Upper lobe of left lung (tissue), 6 donors: ENCODE results near the gene XDH. TPM values are rescaled to one million over a fixed set of nuclear protein-coding genes. Genes with fewer than 3 reads are reported as not detected.
A peak's percentile ranks its signal among the peaks of the same experiment; 100 is the strongest.

ENCODE experiments used
- ATAC-seq, 2 donors: fragments of 200-7000 bp; cut with Tn5 transposase; one replicate each; pipeline ENCODE4 v1.9.1; 2022; ENCODE audit warnings: mild to moderate bottlenecking in 2 of 2, moderate library complexity in 2 of 2; ENCODE audit not compliant: low FRiP score in 2 of 2
- DNase-seq, 2 donors: peaks; one replicate each; pipeline ENCODE4 v3.0.0-alpha.2; 2019 to 2020
- H3K27ac ChIP-seq, 4 donors: fragments of 200-600 bp; sonication (generic); one replicate each; pipeline ENCODE4 v1.5.1; 2016 to 2019
- H3K27me3 ChIP-seq, 4 donors: fragments of 200-600 bp; sonication (generic); one replicate each; pipeline ENCODE4 v1.5.1; 2017 to 2019
- H3K36me3 ChIP-seq, 4 donors: fragments of 200-600 bp; sonication (generic); one replicate each; pipeline ENCODE4 v1.5.1; 2016 to 2019
- H3K4me1 ChIP-seq, 4 donors: fragments of 200-600 bp; sonication (generic); one replicate each; pipeline ENCODE4 v1.5.1; 2018 to 2019
- H3K4me3 ChIP-seq, 4 donors: fragments of 200-600 bp; sonication (generic); one replicate each; pipeline ENCODE4 v1.5.1; 2017 to 2019; ENCODE audit warnings: mild to moderate bottlenecking in 2 of 4, moderate library complexity in 1 of 4
- H3K9me3 ChIP-seq, 4 donors: fragments of 200-600 bp; sonication (generic); one replicate each; pipeline ENCODE4 v1.5.1; 2018 to 2019
- EP300 ChIP-seq, 4 donors: sonication (generic); formaldehyde crosslinking; IDR thresholded peaks; one replicate each; pipeline ENCODE4 v1.5.1; 2017; ENCODE audit warnings: antibody characterized with exemption in 4 of 4, control low read depth in 2 of 4
- POLR2A ChIP-seq, 4 donors: fragments of 450-650 bp; IDR thresholded peaks; one replicate each; pipeline ENCODE4 v1.5.1; 2016 to 2017; ENCODE audit warnings: antibody characterized with exemption in 4 of 4, mild to moderate bottlenecking in 2 of 4
- POLR2AphosphoS5 ChIP-seq, 2 donors: sonication (generic); formaldehyde crosslinking; IDR thresholded peaks; one replicate each; pipeline ENCODE4 v1.5.1; 2017; ENCODE audit warnings: antibody characterized with exemption in 2 of 2
- WGBS, 2 donors: methylation state at CpG; one replicate each; pipeline ENCODE4 v1.1.5; 2017 to 2018; 5-methylcytosine and 5-hydroxymethylcytosine counted together
- total RNA-seq, 6 donors: library from RNA; depleted of rRNA in 4 of 6; stranded (reverse); fragments of >200 nt in 4 of 6; gene quantifications; one replicate each; pipeline versions ENCODE4 v1.1.0 to v1.2.1, GENCODE V29; 2016 to 2021
- TF ChIP-seq, protein P1 (sequence below), 6 experiments: fragments of 450-650 bp in 4 of 6; fragments of 200-600 bp in 2 of 6; sonication (generic) in 2 of 6; IDR thresholded peaks; one replicate each; pipeline ENCODE4 v1.5.1; 2016 to 2019; ENCODE audit warnings: antibody characterized with exemption in 6 of 6
- donor health status: DM: no; HTN: no; CAD: no; lungs with moderate emphysema.
- donor health status: DM: no; HTN: yes; CAD: no; lungs with severe emphysema.

XDH gene
- total RNA-seq, 6 donors from 2014 or later: 0.30 to 2.9 (median 0.67) TPM; not detected in 1

DNA sequence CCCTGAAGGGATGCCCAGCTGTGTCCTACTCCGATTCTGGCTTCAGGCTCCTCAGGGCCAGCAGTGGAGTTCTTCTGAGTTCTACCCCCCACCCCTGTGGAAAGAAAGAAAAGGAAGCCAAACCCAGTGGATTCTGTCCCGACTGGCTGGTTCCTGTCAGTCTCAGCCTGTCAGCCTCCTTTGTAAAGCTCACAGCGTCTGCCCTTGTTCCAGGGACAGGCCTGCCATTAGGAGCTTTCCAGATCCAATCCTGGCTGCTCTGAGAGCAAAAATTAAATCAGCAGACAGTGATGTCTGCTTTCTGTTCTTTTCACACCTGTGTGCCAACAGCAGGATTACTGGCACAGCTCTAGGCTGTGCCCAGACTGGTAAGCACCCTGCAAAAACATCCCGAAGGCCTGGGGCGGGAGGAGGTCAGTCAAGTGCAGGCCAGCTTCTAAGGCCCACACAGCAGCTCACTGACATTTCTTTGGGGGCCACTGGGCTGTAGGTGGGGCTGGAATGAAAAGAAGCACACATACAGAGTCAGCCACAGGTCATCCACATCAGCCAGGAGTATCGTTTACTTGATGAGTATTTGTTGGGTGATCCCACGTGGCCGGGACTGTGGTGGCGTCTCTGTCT, 111.5 kb downstream of the XDH start:
- DNase-seq (no peak), ATAC-seq (peak in 1 of 2 donors; percentile 40)
- TF ChIP-seq, protein P1, sequence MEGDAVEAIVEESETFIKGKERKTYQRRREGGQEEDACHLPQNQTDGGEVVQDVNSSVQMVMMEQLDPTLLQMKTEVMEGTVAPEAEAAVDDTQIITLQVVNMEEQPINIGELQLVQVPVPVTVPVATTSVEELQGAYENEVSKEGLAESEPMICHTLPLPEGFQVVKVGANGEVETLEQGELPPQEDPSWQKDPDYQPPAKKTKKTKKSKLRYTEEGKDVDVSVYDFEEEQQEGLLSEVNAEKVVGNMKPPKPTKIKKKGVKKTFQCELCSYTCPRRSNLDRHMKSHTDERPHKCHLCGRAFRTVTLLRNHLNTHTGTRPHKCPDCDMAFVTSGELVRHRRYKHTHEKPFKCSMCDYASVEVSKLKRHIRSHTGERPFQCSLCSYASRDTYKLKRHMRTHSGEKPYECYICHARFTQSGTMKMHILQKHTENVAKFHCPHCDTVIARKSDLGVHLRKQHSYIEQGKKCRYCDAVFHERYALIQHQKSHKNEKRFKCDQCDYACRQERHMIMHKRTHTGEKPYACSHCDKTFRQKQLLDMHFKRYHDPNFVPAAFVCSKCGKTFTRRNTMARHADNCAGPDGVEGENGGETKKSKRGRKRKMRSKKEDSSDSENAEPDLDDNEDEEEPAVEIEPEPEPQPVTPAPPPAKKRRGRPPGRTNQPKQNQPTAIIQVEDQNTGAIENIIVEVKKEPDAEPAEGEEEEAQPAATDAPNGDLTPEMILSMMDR (IDR thresholded peaks at IDR 0.05): no peak
- TF ChIP-seq POLR2A (IDR thresholded peaks at IDR 0.05) (no peak), POLR2AphosphoS5 (IDR thresholded peaks at IDR 0.05) (no peak), EP300 (IDR thresholded peaks at IDR 0.05) (no peak)
- H3K4me3 ChIP-seq: no peak overlapping the region
- H3K36me3 ChIP-seq: no peaks in the 10 kb centered on the region
- H3K4me1 ChIP-seq: peaks cover 0 to 11% (median 0%) of the 10 kb centered on the region in 4 donors
- WGBS, 2 donors: 44 to 77% methylated on average over 5 to 9 of the region's 9 CpGs
- H3K9me3 ChIP-seq: no peaks in the 10 kb centered on the region
- no peaks in the 10 kb centered on the region for H3K27me3 ChIP-seq
- H3K27ac ChIP-seq: peak overlapping the region in 3 of 4 donors; percentile 14 to 48 (median 27)

DNA sequence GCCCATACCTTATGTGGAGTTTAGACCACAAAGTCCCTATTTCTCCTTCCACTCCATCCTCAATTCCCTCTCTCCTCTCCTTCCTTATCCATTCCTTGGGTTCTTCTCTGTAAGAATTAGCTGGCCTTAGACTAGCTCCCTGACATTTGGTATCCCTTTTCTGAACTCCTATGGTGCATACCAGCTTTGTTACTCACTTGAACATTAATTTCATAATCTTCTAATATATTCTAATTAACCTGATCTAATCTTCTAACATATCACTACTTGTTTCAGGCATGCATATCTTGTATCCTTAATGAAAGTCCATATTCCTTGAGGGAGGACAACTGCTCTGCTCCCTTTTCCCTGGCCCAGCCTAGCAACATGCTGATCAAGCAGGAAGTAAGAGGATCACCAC, 114.2 kb downstream of the XDH start:
- Histone ChIP-seq H3K36me3 (no peaks in the 10 kb centered on the region), H3K4me1 (peaks cover 16 to 31% (median 21%) of the 10 kb centered on the region in 4 donors), H3K27ac (no peak overlapping the region), H3K9me3 (no peaks in the 10 kb centered on the region), H3K27me3 (no peaks in the 10 kb centered on the region), H3K4me3 (no peak overlapping the region)
- TF ChIP-seq EP300 (IDR thresholded peaks at IDR 0.05): no peak
- no peak for TF ChIP-seq POLR2AphosphoS5 (IDR thresholded peaks at IDR 0.05)
- TF ChIP-seq POLR2A (IDR thresholded peaks at IDR 0.05): no peak
- ATAC-seq (no peak), DNase-seq (no peak)

DNA sequence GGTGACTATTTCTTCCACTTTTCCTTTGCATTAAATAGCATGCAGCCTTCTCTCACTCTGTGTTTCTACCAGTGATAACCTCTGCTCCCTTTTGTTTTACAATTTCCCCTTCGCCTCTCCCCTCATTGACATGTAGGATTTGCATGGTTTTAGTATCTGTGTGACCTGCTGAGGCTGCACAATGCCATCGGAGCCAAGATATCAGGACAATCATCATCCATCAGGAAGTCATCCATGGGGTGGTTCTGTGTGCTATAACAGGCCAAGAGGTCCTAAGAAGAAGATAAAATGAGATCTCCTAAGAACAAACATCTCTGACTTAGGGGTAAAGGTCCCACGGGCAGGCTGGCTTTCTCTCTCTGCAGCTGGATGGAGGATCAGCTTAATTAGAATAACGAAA, 115.0 kb downstream of the XDH start:
- 56 to 57% methylated on average over 4 of the region's 4 CpGs for WGBS, 2 donors
- Histone ChIP-seq H3K4me1 (peaks cover 16 to 31% (median 21%) of the 10 kb centered on the region in 4 donors), H3K36me3 (no peaks in the 10 kb centered on the region), H3K27ac (no peak overlapping the region), H3K27me3 (no peaks in the 10 kb centered on the region), H3K9me3 (no peaks in the 10 kb centered on the region), H3K4me3 (no peak overlapping the region)
- TF ChIP-seq EP300 (IDR thresholded peaks at IDR 0.05) (no peak), POLR2AphosphoS5 (IDR thresholded peaks at IDR 0.05) (no peak), POLR2A (IDR thresholded peaks at IDR 0.05) (no peak)
- TF ChIP-seq, protein P1 (IDR thresholded peaks at IDR 0.05): no peak
- ATAC-seq: no peak
- DNase-seq: no peak

DNA sequence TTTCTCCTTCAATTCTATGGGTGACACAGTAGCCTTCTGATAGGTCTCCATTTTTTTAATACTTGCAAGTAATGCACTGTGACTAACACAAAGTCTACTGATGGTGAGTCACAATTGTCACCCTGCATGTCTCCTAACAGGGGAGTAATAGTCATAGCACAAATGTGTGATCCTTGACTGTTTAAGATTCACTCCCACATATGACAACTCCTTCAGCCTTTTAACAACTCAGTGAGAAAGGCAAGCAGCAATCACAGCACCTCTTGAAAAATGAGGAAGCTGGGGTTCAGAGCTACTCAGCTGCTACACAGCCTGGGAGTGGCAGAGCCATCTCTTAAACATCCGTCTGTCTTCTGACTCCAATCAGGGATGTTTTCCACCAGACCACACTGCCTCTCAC, 116.8 kb downstream of the XDH start:
- H3K27me3 ChIP-seq: no peaks in the 10 kb centered on the region
- no peak overlapping the region for H3K4me3 ChIP-seq
- no peaks in the 10 kb centered on the region for H3K9me3 ChIP-seq
- peaks cover 16 to 26% (median 21%) of the 10 kb centered on the region in 4 donors for H3K4me1 ChIP-seq
- DNase-seq (no peak), ATAC-seq (peak in 1 of 2 donors; percentile 48)
- TF ChIP-seq EP300 (IDR thresholded peaks at IDR 0.05) (no peak), POLR2A (IDR thresholded peaks at IDR 0.05) (no peak), POLR2AphosphoS5 (IDR thresholded peaks at IDR 0.05) (no peak)
- TF ChIP-seq, protein P1 (IDR thresholded peaks at IDR 0.05): no peak
- 29 to 44% methylated on average over 1 of the region's 1 CpG for WGBS, 2 donors
- H3K27ac ChIP-seq: peak overlapping the region in 2 of 4 donors; percentile 60 to 62
- no peaks in the 10 kb centered on the region for H3K36me3 ChIP-seq

DNA sequence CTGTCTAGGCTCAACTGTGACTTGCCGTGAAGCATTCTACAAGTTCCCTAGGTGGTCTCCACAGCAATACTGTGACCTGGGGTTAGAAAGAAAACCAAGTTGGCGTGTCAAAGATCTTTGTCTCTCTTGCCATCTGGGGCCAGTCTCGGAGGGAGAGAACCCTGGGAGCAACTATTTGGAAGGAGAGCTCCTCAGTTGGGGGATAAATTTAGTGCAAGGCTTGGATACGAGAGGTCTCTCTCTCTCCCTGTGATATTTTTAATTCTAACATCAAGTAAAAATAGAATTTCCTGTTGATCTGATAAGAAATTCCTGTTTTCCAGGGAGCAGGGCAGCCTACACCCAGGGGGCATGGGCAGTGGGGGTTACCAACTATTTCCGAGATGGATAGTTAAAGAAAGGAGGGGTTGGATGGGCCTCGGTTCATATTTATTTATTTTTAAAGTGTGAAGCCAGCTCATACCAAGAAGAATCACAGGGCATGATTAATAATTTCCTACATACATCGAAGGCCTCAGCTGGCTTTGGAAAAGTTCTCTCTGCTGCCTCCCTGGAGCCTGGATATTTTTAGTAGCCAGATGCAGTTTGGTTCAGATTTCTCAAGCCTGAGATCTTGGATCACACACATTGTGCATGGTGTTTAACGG, 117.8 kb downstream of the XDH start:
- Histone ChIP-seq H3K27me3 (no peaks in the 10 kb centered on the region), H3K36me3 (no peaks in the 10 kb centered on the region), H3K27ac (peak overlapping the region; percentile 20 to 62 (median 44)), H3K9me3 (no peaks in the 10 kb centered on the region), H3K4me3 (no peak overlapping the region), H3K4me1 (peaks cover 16 to 26% (median 21%) of the 10 kb centered on the region in 4 donors)
- 58 to 60% methylated on average over 7 to 8 of the region's 8 CpGs for WGBS, 2 donors
- no peak for ATAC-seq
- no peak for DNase-seq
- TF ChIP-seq, protein P1 (IDR thresholded peaks at IDR 0.05): no peak
- TF ChIP-seq POLR2AphosphoS5 (IDR thresholded peaks at IDR 0.05) (no peak), POLR2A (IDR thresholded peaks at IDR 0.05) (no peak), EP300 (IDR thresholded peaks at IDR 0.05) (no peak)
